ENCODE results near the gene THSD7B.

The THSD7B gene

DNA sequence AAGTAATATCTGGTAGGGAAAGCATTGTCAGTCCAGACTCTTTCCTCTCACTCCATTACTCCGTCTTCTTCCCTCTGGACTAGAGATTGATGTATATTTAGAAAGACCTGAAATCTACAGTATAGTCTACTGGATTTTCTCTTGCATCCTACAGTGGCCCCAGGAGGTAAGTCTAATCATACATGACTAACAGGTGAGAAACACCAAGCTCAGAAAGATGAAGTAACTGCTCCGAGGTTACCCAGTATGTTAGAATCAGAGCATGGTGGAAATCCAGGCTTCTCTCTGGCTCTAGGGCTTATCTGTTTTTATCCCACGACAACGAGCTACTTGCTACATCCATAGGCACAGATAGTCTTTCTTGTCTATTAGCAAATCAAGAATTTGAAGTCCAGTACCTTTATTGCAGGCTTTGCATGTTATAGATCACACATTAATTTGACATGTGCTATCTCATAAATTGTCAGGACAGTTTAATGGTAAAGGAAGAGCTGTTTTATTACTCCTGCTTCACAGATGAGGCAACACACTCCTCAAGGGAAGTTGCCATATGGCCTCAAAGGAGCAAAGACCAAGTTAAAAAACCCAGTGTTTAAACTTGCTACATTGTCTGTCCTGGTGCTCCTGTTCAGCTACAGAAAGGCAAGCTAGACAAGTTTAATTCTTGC lies 484.3 kb downstream of the THSD7B start:
- TF ChIP-seq EZH2phosphoT487 (IDR thresholded peaks at IDR 0.05; ENCODE audit: borderline replicate concordance, low read length), result no peak
- TF ChIP-seq, protein P1, sequence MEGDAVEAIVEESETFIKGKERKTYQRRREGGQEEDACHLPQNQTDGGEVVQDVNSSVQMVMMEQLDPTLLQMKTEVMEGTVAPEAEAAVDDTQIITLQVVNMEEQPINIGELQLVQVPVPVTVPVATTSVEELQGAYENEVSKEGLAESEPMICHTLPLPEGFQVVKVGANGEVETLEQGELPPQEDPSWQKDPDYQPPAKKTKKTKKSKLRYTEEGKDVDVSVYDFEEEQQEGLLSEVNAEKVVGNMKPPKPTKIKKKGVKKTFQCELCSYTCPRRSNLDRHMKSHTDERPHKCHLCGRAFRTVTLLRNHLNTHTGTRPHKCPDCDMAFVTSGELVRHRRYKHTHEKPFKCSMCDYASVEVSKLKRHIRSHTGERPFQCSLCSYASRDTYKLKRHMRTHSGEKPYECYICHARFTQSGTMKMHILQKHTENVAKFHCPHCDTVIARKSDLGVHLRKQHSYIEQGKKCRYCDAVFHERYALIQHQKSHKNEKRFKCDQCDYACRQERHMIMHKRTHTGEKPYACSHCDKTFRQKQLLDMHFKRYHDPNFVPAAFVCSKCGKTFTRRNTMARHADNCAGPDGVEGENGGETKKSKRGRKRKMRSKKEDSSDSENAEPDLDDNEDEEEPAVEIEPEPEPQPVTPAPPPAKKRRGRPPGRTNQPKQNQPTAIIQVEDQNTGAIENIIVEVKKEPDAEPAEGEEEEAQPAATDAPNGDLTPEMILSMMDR (IDR thresholded peaks at IDR 0.05; ENCODE audit: low read depth, low read length, poor library complexity, severe bottlenecking), result no peak

DNA sequence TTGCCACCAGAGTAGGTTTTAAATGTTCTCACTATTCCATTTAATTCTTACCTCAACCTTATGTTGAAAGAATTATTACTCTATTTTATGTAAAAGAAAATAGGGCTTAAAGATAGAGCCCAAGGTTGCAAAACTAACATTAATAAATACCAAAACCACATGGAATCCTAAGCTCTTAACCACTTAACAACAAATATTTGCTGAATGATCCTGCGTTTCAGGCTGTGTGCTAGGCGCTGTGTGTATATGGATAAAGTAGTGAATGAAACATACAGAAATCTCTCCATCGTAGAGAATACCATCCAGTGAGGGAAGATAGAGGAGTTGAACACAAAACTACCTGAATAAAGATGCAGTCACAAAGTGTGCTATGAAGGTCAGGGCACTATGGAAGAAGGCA lies 485.1 kb downstream of the THSD7B start:
- no peak overlapping the region for H3K4me3 ChIP-seq (ENCODE audit: low read length)
- H3K27me3 ChIP-seq (ENCODE audit: control insufficient read depth, low read length), result no peaks in the 10 kb centered on the region
- H3F3A ChIP-seq (ENCODE audit: control insufficient read depth, insufficient read depth), result no peaks in the 10 kb centered on the region
- no peaks in the 10 kb centered on the region for H4K20me1 ChIP-seq (ENCODE audit: control insufficient read depth, insufficient read depth, low read depth, low read length)
- H3K4me1 ChIP-seq (ENCODE audit: control insufficient read depth, low read length), result no peaks in the 10 kb centered on the region
- TF ChIP-seq, protein P1 (IDR thresholded peaks at IDR 0.05; ENCODE audit: low read depth, low read length, poor library complexity, severe bottlenecking), result no peak
- no peak for TF ChIP-seq EZH2phosphoT487 (IDR thresholded peaks at IDR 0.05; ENCODE audit: borderline replicate concordance, low read length)
- no peaks in the 10 kb centered on the region for H3K9me2 ChIP-seq (replicated peaks; ENCODE audit: control insufficient read depth, low read length)
- H3K27ac ChIP-seq (ENCODE audit: low read depth, low read length), result no peak overlapping the region
- H3K4me2 ChIP-seq (ENCODE audit: low read length), result no peak overlapping the region
- no peaks in the 10 kb centered on the region for H3K36me3 ChIP-seq (ENCODE audit: control insufficient read depth, low read length)
- H3K79me2 ChIP-seq (ENCODE audit: control insufficient read depth, low read length), result no peaks in the 10 kb centered on the region
- no peaks in the 10 kb centered on the region for H3K9me3 ChIP-seq (ENCODE audit: control insufficient read depth, insufficient read depth, low read length)

More for the DNA sequence above, 484.3 kb downstream of the THSD7B start:
- Histone ChIP-seq H3K36me3 (ENCODE audit: control insufficient read depth, low read length) (no peaks in the 10 kb centered on the region), H3K27me3 (ENCODE audit: control insufficient read depth, low read length) (no peaks in the 10 kb centered on the region), H3K27ac (ENCODE audit: low read depth, low read length) (no peak overlapping the region), H3K4me3 (ENCODE audit: low read length) (no peak overlapping the region), H3K4me2 (ENCODE audit: low read length) (no peak overlapping the region), H3K79me2 (ENCODE audit: control insufficient read depth, low read length) (no peaks in the 10 kb centered on the region), H3F3A (ENCODE audit: control insufficient read depth, insufficient read depth) (no peaks in the 10 kb centered on the region), H4K20me1 (ENCODE audit: control insufficient read depth, insufficient read depth, low read depth, low read length) (no peaks in the 10 kb centered on the region), H3K9me2 (replicated peaks; ENCODE audit: control insufficient read depth, low read length) (no peaks in the 10 kb centered on the region), H3K4me1 (ENCODE audit: control insufficient read depth, low read length) (no peaks in the 10 kb centered on the region), H3K9me3 (ENCODE audit: control insufficient read depth, insufficient read depth, low read length) (no peaks in the 10 kb centered on the region)

DNA sequence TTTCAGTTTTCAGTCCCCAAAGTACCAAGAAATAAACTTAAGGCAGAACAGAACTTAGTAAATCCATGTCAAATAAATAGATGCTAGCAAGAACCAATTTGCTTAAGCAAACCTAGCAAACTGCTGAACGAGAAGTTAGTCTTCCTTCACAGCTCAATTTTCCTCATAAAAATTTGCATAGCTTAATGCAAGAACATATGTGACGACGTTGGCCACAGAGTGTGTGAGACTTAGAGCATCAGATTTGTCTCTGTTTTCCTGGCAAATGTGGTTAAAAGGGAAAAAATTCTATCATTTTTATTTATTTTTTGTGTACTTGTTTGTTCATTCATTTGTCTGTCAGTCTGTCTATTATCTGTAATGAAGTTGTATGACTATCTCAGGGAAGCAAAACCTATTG lies 485.7 kb downstream of the THSD7B start:
- TF ChIP-seq, protein P1 (IDR thresholded peaks at IDR 0.05; ENCODE audit: low read depth, low read length, poor library complexity, severe bottlenecking), result no peak
- no peak for TF ChIP-seq EZH2phosphoT487 (IDR thresholded peaks at IDR 0.05; ENCODE audit: borderline replicate concordance, low read length)
- Histone ChIP-seq H3K36me3 (ENCODE audit: control insufficient read depth, low read length) (no peaks in the 10 kb centered on the region), H3F3A (ENCODE audit: control insufficient read depth, insufficient read depth) (no peaks in the 10 kb centered on the region), H3K79me2 (ENCODE audit: control insufficient read depth, low read length) (no peaks in the 10 kb centered on the region), H3K4me3 (ENCODE audit: low read length) (no peak overlapping the region), H3K4me2 (ENCODE audit: low read length) (no peak overlapping the region), H3K27me3 (ENCODE audit: control insufficient read depth, low read length) (no peaks in the 10 kb centered on the region), H3K9me3 (ENCODE audit: control insufficient read depth, insufficient read depth, low read length) (no peaks in the 10 kb centered on the region), H4K20me1 (ENCODE audit: control insufficient read depth, insufficient read depth, low read depth, low read length) (no peaks in the 10 kb centered on the region), H3K9me2 (replicated peaks; ENCODE audit: control insufficient read depth, low read length) (no peaks in the 10 kb centered on the region), H3K27ac (ENCODE audit: low read depth, low read length) (no peak overlapping the region), H3K4me1 (ENCODE audit: control insufficient read depth, low read length) (no peaks in the 10 kb centered on the region)

Measured in DOHH2 (cell line).